Measurements from ENCODE around the gene GPR4. TPM values are rescaled to one million over a fixed set of nuclear protein-coding genes. Genes with fewer than 3 reads are reported as not detected.

The GPR4 gene
- total and polyA plus RNA-seq, 2 of the 8 experiments (the other 6 are each of a cell fraction or from before 2014, with no cell fraction given), result 0.19 to 0.39 TPM

GRCh38 chr19:45542234-45542668, 59.8 kb downstream of the GPR4 start (continued):
- TF ChIP-seq, protein P1, sequence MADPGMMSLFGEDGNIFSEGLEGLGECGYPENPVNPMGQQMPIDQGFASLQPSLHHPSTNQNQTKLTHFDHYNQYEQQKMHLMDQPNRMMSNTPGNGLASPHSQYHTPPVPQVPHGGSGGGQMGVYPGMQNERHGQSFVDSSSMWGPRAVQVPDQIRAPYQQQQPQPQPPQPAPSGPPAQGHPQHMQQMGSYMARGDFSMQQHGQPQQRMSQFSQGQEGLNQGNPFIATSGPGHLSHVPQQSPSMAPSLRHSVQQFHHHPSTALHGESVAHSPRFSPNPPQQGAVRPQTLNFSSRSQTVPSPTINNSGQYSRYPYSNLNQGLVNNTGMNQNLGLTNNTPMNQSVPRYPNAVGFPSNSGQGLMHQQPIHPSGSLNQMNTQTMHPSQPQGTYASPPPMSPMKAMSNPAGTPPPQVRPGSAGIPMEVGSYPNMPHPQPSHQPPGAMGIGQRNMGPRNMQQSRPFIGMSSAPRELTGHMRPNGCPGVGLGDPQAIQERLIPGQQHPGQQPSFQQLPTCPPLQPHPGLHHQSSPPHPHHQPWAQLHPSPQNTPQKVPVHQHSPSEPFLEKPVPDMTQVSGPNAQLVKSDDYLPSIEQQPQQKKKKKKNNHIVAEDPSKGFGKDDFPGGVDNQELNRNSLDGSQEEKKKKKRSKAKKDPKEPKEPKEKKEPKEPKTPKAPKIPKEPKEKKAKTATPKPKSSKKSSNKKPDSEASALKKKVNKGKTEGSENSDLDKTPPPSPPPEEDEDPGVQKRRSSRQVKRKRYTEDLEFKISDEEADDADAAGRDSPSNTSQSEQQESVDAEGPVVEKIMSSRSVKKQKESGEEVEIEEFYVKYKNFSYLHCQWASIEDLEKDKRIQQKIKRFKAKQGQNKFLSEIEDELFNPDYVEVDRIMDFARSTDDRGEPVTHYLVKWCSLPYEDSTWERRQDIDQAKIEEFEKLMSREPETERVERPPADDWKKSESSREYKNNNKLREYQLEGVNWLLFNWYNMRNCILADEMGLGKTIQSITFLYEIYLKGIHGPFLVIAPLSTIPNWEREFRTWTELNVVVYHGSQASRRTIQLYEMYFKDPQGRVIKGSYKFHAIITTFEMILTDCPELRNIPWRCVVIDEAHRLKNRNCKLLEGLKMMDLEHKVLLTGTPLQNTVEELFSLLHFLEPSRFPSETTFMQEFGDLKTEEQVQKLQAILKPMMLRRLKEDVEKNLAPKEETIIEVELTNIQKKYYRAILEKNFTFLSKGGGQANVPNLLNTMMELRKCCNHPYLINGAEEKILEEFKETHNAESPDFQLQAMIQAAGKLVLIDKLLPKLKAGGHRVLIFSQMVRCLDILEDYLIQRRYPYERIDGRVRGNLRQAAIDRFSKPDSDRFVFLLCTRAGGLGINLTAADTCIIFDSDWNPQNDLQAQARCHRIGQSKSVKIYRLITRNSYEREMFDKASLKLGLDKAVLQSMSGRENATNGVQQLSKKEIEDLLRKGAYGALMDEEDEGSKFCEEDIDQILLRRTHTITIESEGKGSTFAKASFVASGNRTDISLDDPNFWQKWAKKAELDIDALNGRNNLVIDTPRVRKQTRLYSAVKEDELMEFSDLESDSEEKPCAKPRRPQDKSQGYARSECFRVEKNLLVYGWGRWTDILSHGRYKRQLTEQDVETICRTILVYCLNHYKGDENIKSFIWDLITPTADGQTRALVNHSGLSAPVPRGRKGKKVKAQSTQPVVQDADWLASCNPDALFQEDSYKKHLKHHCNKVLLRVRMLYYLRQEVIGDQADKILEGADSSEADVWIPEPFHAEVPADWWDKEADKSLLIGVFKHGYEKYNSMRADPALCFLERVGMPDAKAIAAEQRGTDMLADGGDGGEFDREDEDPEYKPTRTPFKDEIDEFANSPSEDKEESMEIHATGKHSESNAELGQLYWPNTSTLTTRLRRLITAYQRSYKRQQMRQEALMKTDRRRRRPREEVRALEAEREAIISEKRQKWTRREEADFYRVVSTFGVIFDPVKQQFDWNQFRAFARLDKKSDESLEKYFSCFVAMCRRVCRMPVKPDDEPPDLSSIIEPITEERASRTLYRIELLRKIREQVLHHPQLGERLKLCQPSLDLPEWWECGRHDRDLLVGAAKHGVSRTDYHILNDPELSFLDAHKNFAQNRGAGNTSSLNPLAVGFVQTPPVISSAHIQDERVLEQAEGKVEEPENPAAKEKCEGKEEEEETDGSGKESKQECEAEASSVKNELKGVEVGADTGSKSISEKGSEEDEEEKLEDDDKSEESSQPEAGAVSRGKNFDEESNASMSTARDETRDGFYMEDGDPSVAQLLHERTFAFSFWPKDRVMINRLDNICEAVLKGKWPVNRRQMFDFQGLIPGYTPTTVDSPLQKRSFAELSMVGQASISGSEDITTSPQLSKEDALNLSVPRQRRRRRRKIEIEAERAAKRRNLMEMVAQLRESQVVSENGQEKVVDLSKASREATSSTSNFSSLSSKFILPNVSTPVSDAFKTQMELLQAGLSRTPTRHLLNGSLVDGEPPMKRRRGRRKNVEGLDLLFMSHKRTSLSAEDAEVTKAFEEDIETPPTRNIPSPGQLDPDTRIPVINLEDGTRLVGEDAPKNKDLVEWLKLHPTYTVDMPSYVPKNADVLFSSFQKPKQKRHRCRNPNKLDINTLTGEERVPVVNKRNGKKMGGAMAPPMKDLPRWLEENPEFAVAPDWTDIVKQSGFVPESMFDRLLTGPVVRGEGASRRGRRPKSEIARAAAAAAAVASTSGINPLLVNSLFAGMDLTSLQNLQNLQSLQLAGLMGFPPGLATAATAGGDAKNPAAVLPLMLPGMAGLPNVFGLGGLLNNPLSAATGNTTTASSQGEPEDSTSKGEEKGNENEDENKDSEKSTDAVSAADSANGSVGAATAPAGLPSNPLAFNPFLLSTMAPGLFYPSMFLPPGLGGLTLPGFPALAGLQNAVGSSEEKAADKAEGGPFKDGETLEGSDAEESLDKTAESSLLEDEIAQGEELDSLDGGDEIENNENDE (IDR thresholded peaks at IDR 0.05; ENCODE audit: insufficient replicate concordance, low read length), result no peak
- no peak for TF ChIP-seq NRF1 (IDR thresholded peaks at IDR 0.05; ENCODE audit: low read depth, low read length)
- no peak for TF ChIP-seq CHD2 (IDR thresholded peaks at IDR 0.05; ENCODE audit: low read length)
- no peak for TF ChIP-seq ATF2 (IDR thresholded peaks at IDR 0.05; ENCODE audit: low read length)
- no peak for TF ChIP-seq RXRA (IDR thresholded peaks at IDR 0.05; ENCODE audit: insufficient read depth, low read depth, low read length)
